Stimulated activated CD8-positive, alpha-beta memory T cell treated with anti-CD3 and anti-CD28 coated beads, Interleukin-15, amount 100 ng/mL, for 24 hours (primary cell): Measurements from ENCODE around the gene LRP10.

Experiments
- DNase-seq: peaks from one replicate; pipeline ENCODE4 v3.0.0-alpha.2; 2020; ENCODE audit warnings: low read depth

The LRP10 gene

DNA sequence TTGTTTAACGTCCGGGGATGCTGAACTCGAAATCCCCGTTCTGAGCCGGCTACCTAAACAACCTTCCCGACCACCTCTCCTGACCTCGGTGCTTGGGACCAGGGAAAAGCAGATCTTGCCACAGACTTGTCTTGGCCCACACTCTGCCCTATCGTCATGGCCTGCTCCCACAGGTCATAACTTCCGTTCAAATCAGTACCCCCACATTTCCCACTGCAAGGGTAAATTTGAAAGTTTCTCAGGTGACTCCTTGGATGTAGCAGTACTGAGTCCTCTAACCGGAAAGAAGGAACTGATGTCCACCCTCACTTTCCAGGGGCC, 48.0 kb downstream of the LRP10 start:
- DNase-seq = no peak

DNA sequence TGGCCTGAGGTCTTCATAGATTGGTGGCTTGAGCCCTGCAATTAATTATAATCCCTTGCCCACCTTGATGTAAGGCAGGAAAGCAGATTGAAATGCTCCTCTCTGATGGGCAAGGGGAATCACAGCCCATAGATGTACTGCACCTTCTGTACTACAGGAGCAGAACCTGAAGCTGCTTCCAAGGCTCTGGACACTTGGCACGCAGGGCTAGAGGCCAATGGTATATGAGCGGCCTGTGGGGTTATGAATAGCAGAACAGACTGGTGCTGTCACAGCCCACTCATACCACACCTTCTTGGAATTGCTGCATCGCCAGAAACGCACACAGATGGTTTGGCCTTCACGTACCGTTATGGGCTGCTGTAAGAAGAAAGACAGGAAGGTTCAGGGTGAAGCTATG, 49.2 kb downstream of the LRP10 start:
- no peak for DNase-seq

DNA sequence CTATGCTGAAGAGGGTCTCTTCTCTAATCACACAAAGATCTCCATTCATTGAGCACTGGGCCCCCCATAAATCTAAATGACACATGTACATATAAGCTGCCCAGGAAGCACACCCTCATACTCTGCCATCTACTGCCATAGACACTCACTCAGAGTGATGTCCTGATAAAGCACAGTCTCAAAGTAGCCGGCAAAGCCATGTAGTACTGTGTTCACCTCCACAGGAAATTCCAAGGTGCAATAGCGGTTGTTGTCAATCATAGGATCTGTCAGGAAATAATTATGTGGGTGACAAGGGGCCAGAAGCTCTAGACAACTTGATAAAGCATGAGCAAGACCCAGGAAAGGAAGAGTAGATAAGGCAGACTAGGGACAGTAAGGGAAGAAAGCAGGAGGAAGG, 50.8 kb downstream of the LRP10 start:
- DNase-seq = no peak

DNA sequence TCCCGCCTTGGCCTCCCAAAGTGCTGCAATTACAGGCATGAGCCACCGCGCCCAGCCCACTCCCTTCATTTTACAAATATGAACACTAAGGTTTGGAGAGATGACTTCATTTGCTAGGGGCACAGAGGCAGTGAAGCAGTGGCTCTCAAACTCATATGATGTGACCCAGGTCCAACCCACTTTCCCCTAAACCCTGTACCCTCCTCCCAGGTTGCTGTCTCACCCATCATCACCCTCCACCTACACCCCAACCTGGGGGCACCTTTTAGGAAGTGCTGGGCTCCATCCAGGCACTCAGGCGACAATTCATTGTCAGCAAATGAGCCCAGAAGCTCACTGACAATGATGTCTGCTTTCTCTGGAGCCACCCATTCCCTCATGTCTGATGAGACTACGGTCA, 52.2 kb downstream of the LRP10 start:
- no peak for DNase-seq

DNA sequence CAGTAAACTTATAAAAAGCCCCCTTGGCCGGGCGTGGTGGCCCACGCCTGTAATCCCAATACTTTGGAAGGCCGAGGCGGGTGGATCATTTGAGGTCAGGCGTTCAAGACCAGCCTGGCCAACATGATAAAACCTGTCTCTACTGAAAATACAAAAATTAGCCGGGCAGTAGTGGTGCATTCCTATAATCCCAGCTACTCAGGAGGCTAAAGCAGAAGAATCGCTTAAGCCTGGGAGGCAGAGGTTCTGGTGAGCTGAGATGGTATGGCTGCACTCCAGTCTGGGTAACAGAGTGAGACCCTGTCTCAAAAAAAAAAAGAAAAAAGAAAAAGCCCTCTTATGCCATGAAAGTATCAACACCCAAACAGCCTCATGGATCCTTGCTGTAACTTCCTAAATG, 54.0 kb downstream of the LRP10 start:
- DNase-seq = no peak

DNA sequence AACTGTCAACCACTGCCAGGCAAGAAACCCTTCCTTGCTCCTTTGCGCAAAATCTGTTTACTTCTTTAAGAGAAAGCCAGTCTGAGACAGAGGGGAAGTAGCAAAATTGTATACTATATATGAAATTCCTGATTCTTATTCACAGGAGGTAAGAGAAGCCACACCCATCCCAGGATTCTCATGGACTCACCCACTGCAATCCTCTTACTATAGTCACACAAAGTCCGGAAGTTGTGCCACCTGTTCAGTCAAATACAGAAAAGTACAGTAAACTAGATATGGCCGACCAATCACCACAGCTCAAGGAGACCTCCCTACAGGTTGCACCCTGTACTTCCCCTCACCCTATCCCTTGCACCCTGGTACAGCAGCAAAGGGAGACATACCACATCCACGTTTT, 54.8 kb downstream of the LRP10 start:
- no peak for DNase-seq

DNA sequence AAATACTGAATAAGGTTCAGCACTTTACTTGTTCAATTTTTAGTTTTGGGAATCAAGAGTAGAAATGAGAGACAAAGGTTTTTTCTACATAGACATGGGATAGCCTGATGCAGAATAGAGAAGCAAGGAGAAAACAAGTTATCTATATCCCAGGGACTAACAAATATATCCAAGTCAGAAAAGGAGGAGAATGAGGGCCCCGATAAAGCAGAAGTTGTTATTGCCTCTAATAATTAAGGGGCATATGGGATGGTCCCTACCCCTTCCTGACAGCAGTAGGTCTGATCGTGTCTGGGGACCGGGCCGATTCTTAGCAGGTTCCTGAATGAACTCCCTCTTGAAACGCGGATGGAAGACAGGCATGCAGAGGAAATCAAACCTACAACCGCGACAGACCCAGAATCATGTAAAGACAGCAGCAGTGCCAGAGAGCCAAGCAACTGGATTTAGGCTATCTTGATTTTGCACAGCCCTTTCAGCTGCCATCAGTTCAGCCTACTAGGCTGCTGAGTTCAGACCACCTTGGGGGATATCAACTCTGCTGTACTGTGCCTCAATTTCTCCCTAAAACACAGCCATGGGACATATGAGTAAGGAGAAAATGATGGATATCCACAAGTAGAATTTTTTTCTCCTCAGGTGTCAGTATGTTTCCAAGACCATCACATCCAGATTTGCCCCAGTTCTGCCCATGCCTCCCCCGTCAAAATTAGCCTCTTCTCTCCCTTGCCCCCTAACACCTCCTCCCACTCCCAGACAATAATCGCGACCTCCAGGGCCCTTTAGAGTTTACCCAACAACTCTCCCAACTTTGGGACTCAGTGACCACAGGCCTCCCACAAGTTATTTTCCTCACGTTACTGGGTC, 56.9 kb downstream of the LRP10 start:
- DNase-seq = no peak

DNA sequence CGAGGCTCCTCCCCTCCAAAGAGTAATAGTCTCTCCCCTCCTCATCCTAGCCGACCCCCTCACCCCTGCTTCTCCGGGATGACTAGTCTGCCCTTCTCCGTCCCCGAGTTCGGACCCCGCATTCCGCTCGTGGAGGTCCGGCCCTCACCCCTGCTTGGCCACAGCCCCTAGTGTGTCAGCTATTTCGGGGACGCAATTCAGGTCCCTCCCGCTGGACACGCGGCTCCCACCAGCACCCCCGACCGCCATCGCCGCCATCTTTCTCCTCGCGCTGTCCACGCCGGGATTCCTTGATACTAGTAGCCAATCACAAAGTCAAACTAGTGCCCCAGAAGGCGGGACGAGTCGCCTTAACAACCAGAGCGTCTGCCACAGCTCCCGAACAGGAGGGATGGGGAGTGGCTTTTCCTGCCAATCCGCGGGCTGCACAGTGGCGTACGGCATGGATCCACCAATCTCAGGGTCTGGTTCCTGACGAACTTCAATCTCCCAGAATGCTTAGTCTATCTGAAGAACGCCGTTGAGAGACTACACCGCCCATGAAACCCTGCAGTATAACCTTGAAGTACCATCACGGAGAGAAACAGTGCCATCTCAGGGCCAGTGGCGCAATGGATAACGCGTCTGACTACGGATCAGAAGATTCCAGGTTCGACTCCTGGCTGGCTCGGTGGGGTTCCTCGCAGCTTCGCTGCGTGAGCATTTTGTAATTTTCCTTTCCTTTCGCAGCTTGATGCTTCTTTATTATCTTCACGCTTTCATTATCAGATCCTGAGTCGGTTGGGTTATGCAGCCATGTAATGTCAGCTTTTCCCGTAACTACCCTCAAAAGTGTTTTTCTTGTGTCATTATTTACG, 57.8 kb downstream of the LRP10 start, which contains the start of gene PRMT5:
Gene PRMT5, minus strand, starts transcription at position 273 of the 857 bp plus-strand sequence. Its CDS starts 15 bp downstream, at position 258.
- peak; percentile 96 for DNase-seq

DNA sequence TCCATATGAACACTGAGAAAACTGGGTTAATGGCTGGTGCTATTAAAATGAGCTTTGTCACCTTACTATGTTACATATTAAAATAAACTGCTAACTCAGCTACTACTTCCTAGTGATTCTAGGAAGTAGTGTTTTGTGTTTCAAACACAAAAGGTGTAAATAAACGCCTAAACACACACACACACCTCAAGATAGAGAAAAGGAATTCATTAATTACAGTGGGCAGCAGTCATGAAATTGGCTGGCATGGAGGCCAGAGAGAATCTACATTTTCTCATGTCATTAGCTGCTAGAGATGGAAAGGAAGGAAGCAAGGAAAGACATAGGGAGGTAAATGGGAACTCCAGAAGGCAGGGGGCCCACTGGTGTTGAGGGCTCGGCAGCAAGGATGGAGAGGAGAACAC, 58.4 kb downstream of the LRP10 start:
- DNase-seq = no peak
